Measurements from ENCODE around the gene DNAJC10.

The DNAJC10 gene

GRCh38 chr2:182754231-182754630 is 38.2 kb downstream of the DNAJC10 start:
- no peaks in the 10 kb centered on the region for H4K20me1 ChIP-seq (ENCODE audit: insufficient read depth, low read length, poor library complexity, severe bottlenecking)

GRCh38 chr2:182758379-182758778 is 42.3 kb downstream of the DNAJC10 start:
- H3K9me3 ChIP-seq (ENCODE audit: insufficient read depth, low read depth, low read length): no peaks in the 10 kb centered on the region

More at GRCh38 chr2:182754231-182754630, 38.2 kb downstream of the DNAJC10 start:
- Histone ChIP-seq H3K4me2 (ENCODE audit: low read depth, low read length, poor library complexity, severe bottlenecking) (no peak overlapping the region), H3K36me3 (ENCODE audit: insufficient read depth, low read length) (peaks cover 70% of the 10 kb centered on the region), H3F3A (ENCODE audit: low read depth) (no peaks in the 10 kb centered on the region), H3K79me2 (ENCODE audit: insufficient read depth, low read length) (no peaks in the 10 kb centered on the region), H3K4me3 (ENCODE audit: low read length, poor library complexity, severe bottlenecking) (no peak overlapping the region), H3K4me1 (ENCODE audit: insufficient read depth, low read length, poor library complexity, severe bottlenecking) (no peaks in the 10 kb centered on the region), H3K27me3 (ENCODE audit: insufficient read depth, low read length, poor library complexity, severe bottlenecking) (no peaks in the 10 kb centered on the region), H3K9ac (ENCODE audit: low read depth, low read length, poor library complexity, severe bottlenecking) (no peak overlapping the region), H3K9me2 (replicated peaks; ENCODE audit: low read depth, low read length) (no peaks in the 10 kb centered on the region), H2AFZ (ENCODE audit: low read length) (no peak overlapping the region), H3K9me3 (ENCODE audit: insufficient read depth, low read depth, low read length) (no peaks in the 10 kb centered on the region)
- TF ChIP-seq CTCF (conservative IDR thresholded peaks at IDR 0.05; ENCODE audit: low read length) (no peak), EZH2phosphoT487 (IDR thresholded peaks at IDR 0.05; ENCODE audit: borderline replicate concordance) (no peak)

GRCh38 chr2:182761903-182762302 is 45.8 kb downstream of the DNAJC10 start:
- no peak overlapping the region for H2AFZ ChIP-seq (ENCODE audit: low read length)
- no peaks in the 10 kb centered on the region for H3K9me2 ChIP-seq (replicated peaks; ENCODE audit: low read depth, low read length)
- peaks cover 66% of the 10 kb centered on the region for H3K36me3 ChIP-seq (ENCODE audit: insufficient read depth, low read length)
- no peaks in the 10 kb centered on the region for H3K9me3 ChIP-seq (ENCODE audit: insufficient read depth, low read depth, low read length)
- H3F3A ChIP-seq (ENCODE audit: low read depth): no peaks in the 10 kb centered on the region
- no peaks in the 10 kb centered on the region for H4K20me1 ChIP-seq (ENCODE audit: insufficient read depth, low read length, poor library complexity, severe bottlenecking)
- no peaks in the 10 kb centered on the region for H3K79me2 ChIP-seq (ENCODE audit: insufficient read depth, low read length)
- no peaks in the 10 kb centered on the region for H3K27me3 ChIP-seq (ENCODE audit: insufficient read depth, low read length, poor library complexity, severe bottlenecking)
- no peak overlapping the region for H3K9ac ChIP-seq (ENCODE audit: low read depth, low read length, poor library complexity, severe bottlenecking)
- H3K4me2 ChIP-seq (ENCODE audit: low read depth, low read length, poor library complexity, severe bottlenecking): no peak overlapping the region
- TF ChIP-seq CTCF (conservative IDR thresholded peaks at IDR 0.05; ENCODE audit: low read length) (no peak), EZH2phosphoT487 (IDR thresholded peaks at IDR 0.05; ENCODE audit: borderline replicate concordance) (no peak)
- no peaks in the 10 kb centered on the region for H3K4me1 ChIP-seq (ENCODE audit: insufficient read depth, low read length, poor library complexity, severe bottlenecking)
- H3K4me3 ChIP-seq (ENCODE audit: low read length, poor library complexity, severe bottlenecking): no peak overlapping the region

More at GRCh38 chr2:182758379-182758778, 42.3 kb downstream of the DNAJC10 start:
- no peak overlapping the region for H3K9ac ChIP-seq (ENCODE audit: low read depth, low read length, poor library complexity, severe bottlenecking)
- no peak overlapping the region for H3K4me2 ChIP-seq (ENCODE audit: low read depth, low read length, poor library complexity, severe bottlenecking)
- H2AFZ ChIP-seq (ENCODE audit: low read length): no peak overlapping the region
- no peaks in the 10 kb centered on the region for H3K4me1 ChIP-seq (ENCODE audit: insufficient read depth, low read length, poor library complexity, severe bottlenecking)
- H3F3A ChIP-seq (ENCODE audit: low read depth): no peaks in the 10 kb centered on the region
- H3K27me3 ChIP-seq (ENCODE audit: insufficient read depth, low read length, poor library complexity, severe bottlenecking): no peaks in the 10 kb centered on the region
- H3K4me3 ChIP-seq (ENCODE audit: low read length, poor library complexity, severe bottlenecking): no peak overlapping the region
- TF ChIP-seq EZH2phosphoT487 (IDR thresholded peaks at IDR 0.05; ENCODE audit: borderline replicate concordance) (no peak), CTCF (conservative IDR thresholded peaks at IDR 0.05; ENCODE audit: low read length) (no peak)
- peaks cover 72% of the 10 kb centered on the region for H3K36me3 ChIP-seq (ENCODE audit: insufficient read depth, low read length)
- H4K20me1 ChIP-seq (ENCODE audit: insufficient read depth, low read length, poor library complexity, severe bottlenecking): no peaks in the 10 kb centered on the region
- H3K9me2 ChIP-seq (replicated peaks; ENCODE audit: low read depth, low read length): no peaks in the 10 kb centered on the region
- no peaks in the 10 kb centered on the region for H3K79me2 ChIP-seq (ENCODE audit: insufficient read depth, low read length)
